HEK293 (cell line): ENCODE data around the gene MAP3K4.
"Not testable (repeated sequence)": the region's sequence is repeated elsewhere in the genome, so short reads cannot be mapped to it uniquely, and the experiment has no call there.

Experiments
- CTCF ChIA-PET: fragments of 350-600 bp; formaldehyde crosslinking; extraction: SDS; loops from one replicate; lab custom pipeline; 2021; ENCODE audit warnings: antibody characterized with exemption; lab: Yijun Ruan, JAX
- POLR2A ChIA-PET: fragments of 300-600 bp; formaldehyde crosslinking; extraction: SDS; loops from one replicate; lab custom pipeline; 2020; ENCODE audit warnings: antibody characterized with exemption, inconsistent platforms; lab: Yijun Ruan, JAX
- H3K27ac ChIP-seq: fragments of 200-500 bp; sonication (Bioruptor generic); 2 replicates; pipeline ENCODE4 v1.5.1; 2014; ENCODE audit warnings: low read depth, low read length, control low read depth, inconsistent platforms; ENCODE audit errors: extremely low read depth
- H3K36me3 ChIP-seq, 2 experiments: fragments of 200-500 bp in 1 of 2; sonication (Bioruptor generic) in 1 of 2; 1 replicate in 1 of 2; 2 replicates in 1 of 2; pipeline ENCODE4 v1.5.1; 2014 to 2017; ENCODE audit warnings: inconsistent platforms in 2 of 2, low read length in 2 of 2; ENCODE audit not compliant: control insufficient read depth in 2 of 2, insufficient read depth in 1 of 2
- H3K4me1 ChIP-seq: fragments of 200-500 bp; sonication (Bioruptor generic); 2 replicates; pipeline ENCODE4 v1.5.1; 2014; ENCODE audit warnings: mild to moderate bottlenecking, low read length, inconsistent platforms; ENCODE audit not compliant: control insufficient read depth, insufficient read depth
- H3K4me3 ChIP-seq: 2 replicates; pipeline ENCODE4 v1.5.1; 2011; ENCODE audit warnings: low read depth, mild to moderate bottlenecking, control low read depth, low read length, moderate library complexity
- H3K9me3 ChIP-seq: fragments of 200-500 bp; sonication (Bioruptor generic); 2 replicates; pipeline ENCODE4 v1.5.1; 2014; ENCODE audit warnings: low read depth, low read length, inconsistent platforms; ENCODE audit not compliant: control insufficient read depth, insufficient read depth
- CTCF ChIP-seq: fragments of 450-650 bp; formaldehyde crosslinking; IDR thresholded peaks from 2 replicates; pipeline ENCODE4 v1.5.1; 2016; ENCODE audit warnings: missing biosample characterization, missing genetic modification characterization
- GLI4 ChIP-seq: fragments of 450-650 bp; formaldehyde crosslinking; IDR thresholded peaks from 2 replicates; pipeline ENCODE4 v1.5.1; 2016; ENCODE audit warnings: missing biosample characterization, missing genetic modification characterization
- KLF7 ChIP-seq: fragments of 450-650 bp; formaldehyde crosslinking; IDR thresholded peaks from 2 replicates; pipeline ENCODE4 v1.5.1; 2016; ENCODE audit warnings: missing biosample characterization, missing genetic modification characterization, borderline replicate concordance
- KLF9 ChIP-seq: fragments of 450-650 bp; formaldehyde crosslinking; IDR thresholded peaks from 2 replicates; pipeline ENCODE4 v1.5.1; 2016; ENCODE audit warnings: missing biosample characterization, missing genetic modification characterization, low read depth
- OSR2 ChIP-seq: fragments of 450-650 bp; formaldehyde crosslinking; IDR thresholded peaks from 2 replicates; pipeline ENCODE4 v1.5.1; 2016; ENCODE audit warnings: missing biosample characterization, missing genetic modification characterization
- REST ChIP-seq: fragments of 450-650 bp; formaldehyde crosslinking; IDR thresholded peaks from 2 replicates; pipeline ENCODE4 v1.5.1; 2016; ENCODE audit warnings: missing biosample characterization, missing genetic modification characterization
- TSHZ1 ChIP-seq: fragments of 450-650 bp; formaldehyde crosslinking; IDR thresholded peaks from 2 replicates; pipeline ENCODE4 v1.5.1; 2016; ENCODE audit warnings: missing biosample characterization, missing genetic modification characterization, borderline replicate concordance
- ZNF148 ChIP-seq: fragments of 450-650 bp; formaldehyde crosslinking; IDR thresholded peaks from 2 replicates; pipeline ENCODE4 v1.5.0; 2017; ENCODE audit warnings: missing biosample characterization, missing genetic modification characterization, borderline replicate concordance
- ZNF26 ChIP-seq: fragments of 450-650 bp; formaldehyde crosslinking; IDR thresholded peaks from 2 replicates; pipeline ENCODE4 v1.5.1; 2016; ENCODE audit warnings: missing biosample characterization, missing genetic modification characterization
- ZNF266 ChIP-seq: fragments of 450-650 bp; formaldehyde crosslinking; IDR thresholded peaks from 2 replicates; pipeline ENCODE4 v1.5.1; 2016; ENCODE audit warnings: missing biosample characterization, missing genetic modification characterization, low read depth
- ZNF335 ChIP-seq: fragments of 450-650 bp; formaldehyde crosslinking; conservative IDR thresholded peaks from 2 replicates; pipeline ENCODE4 v1.5.1; 2016; ENCODE audit warnings: missing biosample characterization, missing genetic modification characterization
- ZNF639 ChIP-seq: fragments of 450-650 bp; formaldehyde crosslinking; IDR thresholded peaks from 2 replicates; pipeline ENCODE4 v1.5.1; 2016; ENCODE audit warnings: missing biosample characterization, missing genetic modification characterization
- ZNF692 ChIP-seq: fragments of 450-650 bp; formaldehyde crosslinking; IDR thresholded peaks from 2 replicates; pipeline ENCODE4 v1.5.1; 2016; ENCODE audit warnings: missing biosample characterization, missing genetic modification characterization
- ZNF747 ChIP-seq: fragments of 450-650 bp; formaldehyde crosslinking; IDR thresholded peaks from 2 replicates; pipeline ENCODE4 v1.5.1; 2016; ENCODE audit warnings: missing biosample characterization, missing genetic modification characterization
- ZNF791 ChIP-seq: fragments of 450-650 bp; formaldehyde crosslinking; IDR thresholded peaks from 2 replicates; pipeline ENCODE4 v1.5.1; 2016; ENCODE audit warnings: missing biosample characterization, missing genetic modification characterization
- ZNF837 ChIP-seq: fragments of 450-650 bp; formaldehyde crosslinking; IDR thresholded peaks from 2 replicates; pipeline ENCODE4 v1.5.1; 2016; ENCODE audit warnings: missing biosample characterization, missing genetic modification characterization

The MAP3K4 gene

GRCh38 chr6:160975961-160976360 is 15.6 kb upstream of the MAP3K4 start:
- H3K4me1 ChIP-seq, H3K4me3 ChIP-seq, H3K36me3 ChIP-seq, H3K27ac ChIP-seq, H3K9me3 ChIP-seq, POLR2A ChIA-PET: not testable (repeated sequence)
- CTCF ChIA-PET, result interaction anchor here (0.7 to 1.6 kb wide), 2 partner anchors 12 to 395 kb away, joined by 3 to 4 read pairs; no protein-coding TSS in a partner anchor

GRCh38 chr6:160978141-160978901 is 13.2 kb upstream of the MAP3K4 start:
- Histone ChIP-seq H3K36me3 (no peaks in the 10 kb centered on the region), H3K27ac (no peak overlapping the region), H3K9me3 (no peaks in the 10 kb centered on the region), H3K4me3 (no peak overlapping the region), H3K4me1 (no peaks in the 10 kb centered on the region)
- ChIA-PET POLR2A (interaction anchor here (1.3 kb wide), 1 partner anchor 12 kb away, joined by 3 read pairs; no protein-coding TSS in a partner anchor), CTCF (interaction anchor here (1.0 kb wide), 1 partner anchor 14 kb away, joined by 3 read pairs; no protein-coding TSS in a partner anchor)
- TF ChIP-seq OSR2 (tag by site-specific recombination) (no peak), ZNF26 (tag by site-specific recombination) (no peak), ZNF266 (no peak), ZNF639 (no peak), ZNF791 (tag by site-specific recombination) (no peak), ZNF335 (tag by site-specific recombination) (no peak), TSHZ1 (no peak), KLF7 (tag by site-specific recombination) (no peak), GLI4 (tag by site-specific recombination) (no peak), ZNF837 (tag by site-specific recombination) (no peak), KLF9 (no peak), CTCF (tag by site-specific recombination) (no peak), REST (tag by site-specific recombination) (no peak), ZNF692 (tag by site-specific recombination) (no peak), ZNF747 (tag by site-specific recombination) (no peak), ZNF148 (tag by site-specific recombination) (no peak)
